Loucy (cell line): Measurements from ENCODE around the gene GNAS-AS1.

Experiments
- EZH2phosphoT487 ChIP-seq: fragments of 200-600 bp; IDR thresholded peaks from 2 replicates; pipeline ENCODE4 v1.6.1; 2018; ENCODE audit warnings: antibody characterized with exemption, mild to moderate bottlenecking, moderate library complexity, borderline replicate concordance
- TF ChIP-seq, protein P1 (sequence below): fragments of 200-600 bp; sonication (generic); conservative IDR thresholded peaks from 2 replicates; pipeline ENCODE4 v1.5.1; 2014; ENCODE audit warnings: mild to moderate bottlenecking, antibody characterized with exemption, low read length

DNA sequence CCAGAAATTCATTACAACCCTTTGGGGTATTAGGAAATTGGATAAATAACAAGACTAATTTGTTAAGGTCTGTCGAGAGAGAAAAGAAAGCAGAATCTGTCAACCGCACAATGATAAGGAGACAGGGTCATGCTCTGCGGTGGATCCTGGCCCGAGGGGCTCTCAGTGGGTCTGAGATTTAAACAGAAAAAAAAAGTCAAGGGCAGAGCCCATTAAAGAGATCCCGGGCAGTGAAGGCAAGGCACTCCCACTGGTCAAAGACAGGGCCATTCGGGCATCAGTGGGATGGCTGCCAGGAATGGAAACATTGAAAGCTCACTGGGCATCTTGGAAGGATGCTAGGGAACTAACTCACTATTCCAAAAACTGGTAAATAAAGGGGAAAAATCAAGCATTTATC, 77.9 kb downstream of the GNAS-AS1 start:
- no peak for TF ChIP-seq EZH2phosphoT487
- TF ChIP-seq, protein P1, sequence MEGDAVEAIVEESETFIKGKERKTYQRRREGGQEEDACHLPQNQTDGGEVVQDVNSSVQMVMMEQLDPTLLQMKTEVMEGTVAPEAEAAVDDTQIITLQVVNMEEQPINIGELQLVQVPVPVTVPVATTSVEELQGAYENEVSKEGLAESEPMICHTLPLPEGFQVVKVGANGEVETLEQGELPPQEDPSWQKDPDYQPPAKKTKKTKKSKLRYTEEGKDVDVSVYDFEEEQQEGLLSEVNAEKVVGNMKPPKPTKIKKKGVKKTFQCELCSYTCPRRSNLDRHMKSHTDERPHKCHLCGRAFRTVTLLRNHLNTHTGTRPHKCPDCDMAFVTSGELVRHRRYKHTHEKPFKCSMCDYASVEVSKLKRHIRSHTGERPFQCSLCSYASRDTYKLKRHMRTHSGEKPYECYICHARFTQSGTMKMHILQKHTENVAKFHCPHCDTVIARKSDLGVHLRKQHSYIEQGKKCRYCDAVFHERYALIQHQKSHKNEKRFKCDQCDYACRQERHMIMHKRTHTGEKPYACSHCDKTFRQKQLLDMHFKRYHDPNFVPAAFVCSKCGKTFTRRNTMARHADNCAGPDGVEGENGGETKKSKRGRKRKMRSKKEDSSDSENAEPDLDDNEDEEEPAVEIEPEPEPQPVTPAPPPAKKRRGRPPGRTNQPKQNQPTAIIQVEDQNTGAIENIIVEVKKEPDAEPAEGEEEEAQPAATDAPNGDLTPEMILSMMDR, result no peak
